HAP-1 (cell line): Measurements from ENCODE around the gene DST.
A peak's percentile ranks its signal among the peaks of the same experiment; 100 is the strongest.

Experiments
- DNase-seq, 2 experiments: peaks; one replicate each; pipeline ENCODE4 v3.0.0-alpha.2; 2016 to 2020; ENCODE audit warnings: low spot score in 2 of 2
- H3K27me3 ChIP-seq: fragments of 250-450 bp; sonication (Bioruptor Pico); 2 replicates; pipeline ENCODE4 v1.5.1; 2020; ENCODE audit warnings: low read depth, mild to moderate bottlenecking, moderate library complexity
- H3K36me3 ChIP-seq: fragments of 250-450 bp; sonication (Bioruptor Pico); replicated peaks from 2 replicates; pipeline ENCODE4 v1.5.1; 2020; ENCODE audit warnings: mild to moderate bottlenecking
- H3K4me1 ChIP-seq: fragments of 250-450 bp; sonication (Bioruptor Pico); 2 replicates; pipeline ENCODE4 v1.5.1; 2020; ENCODE audit warnings: mild to moderate bottlenecking
- H3K4me3 ChIP-seq: fragments of 250-450 bp; sonication (Bioruptor Pico); 2 replicates; pipeline ENCODE4 v1.5.1; 2020; ENCODE audit warnings: mild to moderate bottlenecking, moderate library complexity
- H3K9me3 ChIP-seq: fragments of 250-450 bp; sonication (Bioruptor Pico); 2 replicates; pipeline ENCODE4 v1.5.1; 2020; ENCODE audit warnings: mild to moderate bottlenecking, moderate library complexity
- in situ Hi-C: fragments of 300-500 bp; cut with MboI; formaldehyde crosslinking; loops from 3 replicates; pipeline ENCODE4 v1.14.3; 2020; ENCODE audit warnings: low sequenced_read_pairs, inconsistent platforms, mixed read lengths

Gene DST

DNA sequence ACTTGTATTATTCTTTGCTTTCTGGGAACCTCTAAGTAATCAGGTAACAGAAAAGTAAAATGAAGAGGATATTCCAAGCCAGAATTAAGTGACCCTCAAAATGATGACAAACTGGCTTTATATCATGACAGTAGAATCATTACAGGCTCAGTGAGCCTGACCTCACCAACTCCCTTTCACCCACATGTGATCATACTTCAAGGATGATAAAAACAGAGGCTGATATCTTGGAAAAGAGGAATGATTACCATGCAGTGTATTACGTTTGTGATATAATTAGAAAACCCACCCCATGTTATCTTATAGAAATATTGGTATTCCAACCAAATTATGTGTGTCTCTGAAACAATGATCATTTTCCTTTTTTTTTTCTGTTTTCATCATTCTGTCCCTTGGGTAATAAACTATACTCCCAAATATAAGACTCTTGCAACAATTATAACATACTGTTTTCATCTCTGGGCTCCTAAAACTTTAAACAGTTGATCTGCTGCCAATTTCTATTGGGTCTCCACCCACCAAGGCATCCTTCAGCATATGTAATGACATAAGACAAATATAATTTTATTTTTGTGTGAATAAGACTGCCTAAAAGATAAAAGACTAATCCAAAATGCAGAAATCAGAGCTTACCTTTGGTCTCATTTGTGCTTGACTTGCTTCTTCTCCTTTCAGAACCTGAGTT, 115.7 kb downstream of the DST start:
- no peak for DNase-seq
- in situ Hi-C loops = no loop called here
- Histone ChIP-seq H3K9me3 (no peaks in the 10 kb centered on the region), H3K27me3 (no peaks in the 10 kb centered on the region), H3K36me3 (peaks cover 42% of the 10 kb centered on the region), H3K4me3 (no peak overlapping the region), H3K4me1 (peaks cover 52% of the 10 kb centered on the region)

DNA sequence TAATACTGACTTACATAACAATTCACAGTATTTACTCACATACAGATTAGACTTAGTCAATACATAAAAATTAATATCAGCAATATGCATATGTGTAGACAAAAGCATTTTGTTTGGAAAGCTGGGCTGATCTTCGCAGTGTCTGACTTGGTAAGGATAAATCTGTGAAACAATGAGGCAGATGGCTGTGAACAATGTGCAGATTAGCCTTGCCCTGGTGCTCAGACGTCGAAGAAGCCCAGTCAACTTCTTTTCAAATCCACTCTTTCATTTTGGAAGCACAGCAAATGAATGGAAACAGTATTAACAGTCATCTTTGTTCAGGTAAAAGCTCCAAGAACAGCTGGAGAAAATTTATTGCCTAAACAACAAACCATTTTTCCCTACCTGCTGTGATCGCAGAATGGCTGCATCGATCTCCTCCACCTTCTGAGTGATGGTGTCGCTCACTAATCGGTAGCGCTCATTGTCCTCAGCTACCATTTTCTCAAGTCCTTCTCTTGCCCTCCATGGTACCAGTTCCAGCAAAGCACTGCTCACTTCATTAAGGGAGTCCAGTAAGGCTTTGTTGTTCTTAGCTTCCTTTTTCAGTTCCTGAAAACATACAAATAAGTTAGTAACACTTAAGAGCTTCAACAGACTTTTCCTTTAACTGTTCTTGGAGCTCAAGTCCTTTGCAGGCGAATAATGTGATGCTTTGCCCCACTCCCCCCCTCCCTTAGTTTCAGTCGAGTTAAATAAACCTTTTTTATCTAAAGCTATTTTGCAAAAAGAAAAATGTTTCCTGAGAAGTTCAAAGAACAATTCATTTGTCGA, 116.5 kb downstream of the DST start:
- Histone ChIP-seq H3K36me3 (peaks cover 34% of the 10 kb centered on the region), H3K4me3 (no peak overlapping the region), H3K4me1 (peaks cover 58% of the 10 kb centered on the region), H3K27me3 (no peaks in the 10 kb centered on the region), H3K9me3 (no peaks in the 10 kb centered on the region)
- in situ Hi-C loops = no loop called here
- peak; percentile 84 to 100 for DNase-seq

DNA sequence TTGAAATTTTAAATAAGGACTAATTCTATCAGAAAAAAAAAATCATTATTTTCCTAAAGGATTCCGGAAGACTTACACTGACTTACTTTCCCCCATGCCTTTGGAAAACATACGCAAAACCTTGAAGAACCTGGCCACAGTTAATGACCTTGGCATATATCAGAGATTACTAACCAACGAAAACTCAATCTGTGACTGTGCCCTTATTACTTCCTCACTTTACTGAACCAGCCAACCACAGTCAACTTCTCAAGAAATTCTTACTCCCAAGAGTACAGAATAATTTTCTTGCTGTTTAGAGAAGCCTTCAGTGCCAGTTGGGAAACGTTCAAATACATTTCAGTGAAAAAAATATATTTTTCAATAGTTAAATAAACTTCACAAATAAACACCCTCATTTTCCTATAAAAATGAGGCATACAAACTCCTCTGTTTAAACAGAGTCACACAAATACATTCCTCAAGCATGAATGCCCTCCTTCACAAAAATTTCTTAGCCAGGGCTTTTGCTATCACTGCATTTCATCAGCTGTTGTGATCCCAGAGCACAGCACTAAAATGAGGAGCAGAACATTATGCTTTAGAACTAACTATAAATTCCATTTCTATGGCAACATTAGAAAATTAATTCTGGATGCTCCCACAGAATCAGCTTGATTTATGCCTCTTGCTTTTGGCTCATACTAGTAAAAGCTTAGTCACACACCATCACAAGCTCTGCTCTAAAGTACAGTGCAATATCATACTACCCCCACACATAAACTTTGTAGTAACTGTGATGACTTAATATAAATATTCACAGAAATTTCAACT, 117.6 kb downstream of the DST start:
- Histone ChIP-seq H3K4me1 (peaks cover 58% of the 10 kb centered on the region), H3K4me3 (no peak overlapping the region), H3K27me3 (no peaks in the 10 kb centered on the region), H3K36me3 (peaks cover 31% of the 10 kb centered on the region), H3K9me3 (no peaks in the 10 kb centered on the region)
- in situ Hi-C loops = no loop called here
- peak in 1 of 2 experiments; percentile 41 for DNase-seq

DNA sequence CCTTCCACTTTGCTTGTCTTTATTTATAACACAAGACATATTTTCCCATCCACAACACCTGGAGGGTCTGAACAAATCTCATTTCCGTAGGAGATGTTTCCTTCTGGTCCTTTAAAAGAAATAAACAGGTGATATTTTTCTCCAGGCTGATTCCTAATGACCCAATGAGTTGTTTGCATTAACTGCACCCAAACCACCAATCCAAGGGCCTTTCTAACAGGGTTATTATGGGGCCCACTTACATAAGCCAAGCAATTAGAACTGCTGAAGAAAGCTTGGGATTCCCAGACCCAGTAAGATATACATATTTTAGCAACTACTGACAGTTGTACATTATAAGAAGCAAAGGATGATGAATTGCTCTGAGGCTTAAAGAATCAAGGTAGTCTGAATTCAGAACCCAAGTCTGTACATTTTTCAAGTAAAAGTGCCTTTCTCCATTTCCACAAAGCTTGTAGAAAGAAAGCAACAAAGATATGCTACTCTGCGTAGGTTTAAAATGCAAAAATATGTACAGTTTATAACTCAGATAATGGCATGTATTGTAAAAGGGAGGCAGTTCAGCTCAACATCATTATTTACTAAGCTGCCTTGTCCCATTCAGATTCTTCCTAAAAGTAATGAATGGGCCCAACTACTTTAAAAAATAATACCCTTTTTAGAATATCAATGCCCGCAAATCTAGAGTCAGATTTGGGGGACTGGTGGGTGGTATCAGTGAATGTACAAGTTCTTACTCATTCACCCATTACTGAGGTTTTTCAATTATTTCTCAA, 120.0 kb downstream of the DST start:
- peaks cover 11% of the 10 kb centered on the region for H3K36me3 ChIP-seq
- in situ Hi-C loops = no loop called here
- H3K4me3 ChIP-seq = no peak overlapping the region
- no peaks in the 10 kb centered on the region for H3K27me3 ChIP-seq
- no peaks in the 10 kb centered on the region for H3K9me3 ChIP-seq
- DNase-seq = peak; percentile 29 to 92
- H3K4me1 ChIP-seq = peaks cover 55% of the 10 kb centered on the region

DNA sequence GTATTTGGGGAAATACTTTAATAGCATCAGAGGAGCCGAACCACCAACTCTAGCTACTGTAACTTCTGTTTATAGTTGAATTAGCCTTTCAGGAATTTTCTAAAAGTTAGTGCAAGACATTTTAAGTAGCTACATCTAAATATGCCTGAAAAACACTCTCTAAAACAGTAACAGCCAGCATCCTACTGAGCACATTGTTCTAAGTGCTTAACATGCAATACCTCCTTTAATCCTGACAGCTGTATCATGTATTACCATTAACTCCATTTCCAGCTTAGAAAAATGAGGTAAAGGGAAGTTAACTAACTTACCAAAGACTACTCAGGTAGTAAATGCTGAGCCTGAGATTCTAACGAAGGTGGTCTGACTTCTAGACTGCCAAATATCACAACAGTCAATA, 120.7 kb downstream of the DST start:
- H3K4me1 ChIP-seq = peaks cover 51% of the 10 kb centered on the region
- no peak for DNase-seq

DNA sequence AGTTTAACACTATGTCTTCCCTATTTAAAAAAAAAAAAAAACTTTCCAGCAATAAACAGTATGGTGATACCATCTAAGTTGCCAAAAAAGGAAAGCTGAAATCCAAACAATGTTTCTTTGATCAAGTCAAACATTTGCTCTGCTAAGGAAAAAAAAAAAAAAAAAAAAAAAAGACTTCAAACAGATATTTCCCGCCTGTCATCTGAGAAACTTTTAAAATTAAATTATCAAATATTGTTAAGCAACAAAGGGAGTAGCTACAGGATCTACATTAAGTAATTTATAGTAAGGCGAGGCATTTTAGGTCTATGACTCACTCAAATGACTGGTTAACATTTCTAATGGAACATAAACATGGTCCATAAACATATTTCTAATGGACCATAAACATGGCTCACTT, 121.2 kb downstream of the DST start:
- H3K9me3 ChIP-seq = no peaks in the 10 kb centered on the region
- DNase-seq = no peak
- H3K36me3 ChIP-seq = 0 out of 2 replicates have a peak, but pooled peaks cover 7% of the 10 kb centered on the region
- H3K4me3 ChIP-seq = no peak overlapping the region
- peaks cover 45% of the 10 kb centered on the region for H3K4me1 ChIP-seq
- in situ Hi-C loops = no loop called here
- H3K27me3 ChIP-seq = no peaks in the 10 kb centered on the region

More for the DNA sequence above, 120.7 kb downstream of the DST start:
- Histone ChIP-seq H3K36me3 (peaks cover 7% of the 10 kb centered on the region), H3K9me3 (no peaks in the 10 kb centered on the region), H3K4me3 (no peak overlapping the region), H3K27me3 (no peaks in the 10 kb centered on the region)
- in situ Hi-C loops = no loop called here

DNA sequence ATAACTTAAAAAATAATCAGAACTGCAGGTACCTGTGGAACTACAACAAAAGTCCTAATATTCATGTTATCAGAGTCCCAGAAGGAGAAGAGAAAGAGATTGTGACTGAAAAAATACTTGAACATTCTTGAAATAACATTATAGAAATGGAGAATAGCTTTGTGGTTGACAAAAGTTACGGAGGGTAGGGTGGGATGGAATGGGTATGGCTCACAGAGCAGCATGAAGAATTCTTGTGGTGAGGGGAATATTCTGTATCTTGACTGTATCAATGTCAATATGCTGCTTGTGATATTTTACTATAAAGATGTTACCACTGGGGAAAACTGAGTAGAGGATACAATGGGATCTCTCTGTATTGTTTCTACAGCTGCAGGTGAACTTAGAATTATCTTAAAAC, 122.5 kb downstream of the DST start:
- in situ Hi-C loops = no loop called here
- Histone ChIP-seq H3K9me3 (no peaks in the 10 kb centered on the region), H3K4me1 (peaks cover 38% of the 10 kb centered on the region), H3K27me3 (no peaks in the 10 kb centered on the region), H3K4me3 (no peak overlapping the region), H3K36me3 (peaks cover 13% of the 10 kb centered on the region)
- DNase-seq = no peak

DNA sequence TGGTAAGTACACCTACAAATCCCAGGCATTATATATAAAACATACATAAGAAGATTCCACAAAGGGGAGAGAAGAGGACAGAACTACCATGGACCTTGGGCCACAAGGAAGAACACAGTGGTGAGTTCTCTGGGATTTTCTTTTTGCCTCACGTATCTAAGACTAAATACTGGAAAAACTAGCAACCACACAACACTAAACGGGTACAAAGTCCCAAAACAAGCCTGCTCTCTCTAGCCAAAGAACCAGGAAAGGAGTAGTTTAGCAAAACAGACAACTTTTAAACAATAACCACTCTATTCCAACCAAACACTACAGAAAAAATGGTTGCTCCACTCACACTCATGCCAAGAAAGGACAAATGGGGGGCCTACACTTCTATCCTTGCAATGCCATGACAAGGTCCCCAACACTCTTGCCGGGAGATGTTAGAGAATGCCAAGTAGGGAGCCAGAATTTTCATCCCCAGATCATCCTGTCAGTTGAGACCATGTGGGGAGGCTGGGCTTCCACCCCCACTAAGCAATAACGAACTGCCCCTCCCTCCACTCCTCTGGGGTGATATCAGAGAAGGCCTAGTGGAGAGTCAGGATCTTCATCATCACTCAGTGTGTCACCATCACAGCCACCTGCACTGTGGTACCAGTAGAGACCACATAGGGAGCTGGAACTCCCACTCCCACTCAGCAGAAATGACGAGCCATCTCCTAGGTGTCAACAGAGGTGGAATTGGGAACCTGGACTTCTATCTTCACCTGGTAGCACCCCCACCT, 123.5 kb downstream of the DST start:
- Histone ChIP-seq H3K4me3 (no peak overlapping the region), H3K36me3 (peaks cover 20% of the 10 kb centered on the region), H3K27me3 (no peaks in the 10 kb centered on the region), H3K4me1 (peaks cover 27% of the 10 kb centered on the region), H3K9me3 (no peaks in the 10 kb centered on the region)
- DNase-seq = no peak
- in situ Hi-C loops = no loop called here

DNA sequence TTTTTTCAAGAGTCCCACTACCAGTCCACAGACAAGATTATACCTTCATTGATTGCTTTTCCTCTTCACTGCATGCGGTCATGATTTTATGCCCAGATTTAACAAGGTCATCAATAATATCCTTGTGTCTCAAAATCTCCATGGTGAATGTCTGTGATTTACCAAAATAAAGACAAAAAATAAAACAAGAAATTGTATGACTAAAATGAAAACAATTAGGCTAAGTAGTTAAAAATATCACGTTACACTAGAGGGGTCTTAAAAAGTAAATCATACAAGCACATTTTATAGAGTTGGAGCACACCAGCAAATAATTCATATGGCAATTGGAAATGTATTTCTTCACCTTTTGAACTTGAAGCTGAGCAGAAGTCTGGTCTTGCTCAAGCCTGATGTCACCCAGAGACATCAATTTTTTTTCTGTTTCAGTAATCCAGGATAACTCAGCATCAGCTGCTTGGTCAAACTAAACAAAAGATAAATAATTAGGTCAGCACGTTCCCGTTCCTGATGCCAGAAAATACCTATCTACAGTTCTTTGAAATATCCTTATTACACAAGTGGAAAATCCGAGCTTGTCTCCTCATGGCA, 125.4 kb downstream of the DST start:
- DNase-seq = no peak
- H3K27me3 ChIP-seq = no peaks in the 10 kb centered on the region
- in situ Hi-C loops = no loop called here
- no peak overlapping the region for H3K4me3 ChIP-seq
- H3K4me1 ChIP-seq = peaks cover 8% of the 10 kb centered on the region
- peaks cover 23% of the 10 kb centered on the region for H3K36me3 ChIP-seq
- H3K9me3 ChIP-seq = no peaks in the 10 kb centered on the region

DNA sequence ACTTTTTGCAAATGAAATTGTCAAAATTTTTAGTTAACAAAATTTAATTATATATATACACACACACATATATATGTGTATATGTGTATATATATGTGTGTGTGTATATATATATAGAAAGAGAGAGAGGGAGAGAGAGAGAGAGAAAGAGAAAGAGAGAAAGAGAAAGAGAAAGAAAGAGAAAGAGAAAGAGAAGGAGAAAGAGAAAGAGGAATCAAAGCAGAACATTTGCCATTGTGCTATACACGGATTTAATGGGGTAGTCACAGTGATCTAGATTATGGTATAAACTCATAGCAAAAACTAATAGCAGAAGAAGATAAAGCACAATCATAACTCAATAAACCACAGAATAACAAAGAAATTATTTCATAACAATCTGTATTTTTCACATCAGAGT, 126.7 kb downstream of the DST start:
- in situ Hi-C loops = no loop called here
- Histone ChIP-seq H3K4me3 (no peak overlapping the region), H3K9me3 (no peaks in the 10 kb centered on the region), H3K27me3 (no peaks in the 10 kb centered on the region), H3K36me3 (peaks cover 29% of the 10 kb centered on the region), H3K4me1 (no peaks in the 10 kb centered on the region; the same call in 1 of the 2 replicates)
- DNase-seq = no peak

DNA sequence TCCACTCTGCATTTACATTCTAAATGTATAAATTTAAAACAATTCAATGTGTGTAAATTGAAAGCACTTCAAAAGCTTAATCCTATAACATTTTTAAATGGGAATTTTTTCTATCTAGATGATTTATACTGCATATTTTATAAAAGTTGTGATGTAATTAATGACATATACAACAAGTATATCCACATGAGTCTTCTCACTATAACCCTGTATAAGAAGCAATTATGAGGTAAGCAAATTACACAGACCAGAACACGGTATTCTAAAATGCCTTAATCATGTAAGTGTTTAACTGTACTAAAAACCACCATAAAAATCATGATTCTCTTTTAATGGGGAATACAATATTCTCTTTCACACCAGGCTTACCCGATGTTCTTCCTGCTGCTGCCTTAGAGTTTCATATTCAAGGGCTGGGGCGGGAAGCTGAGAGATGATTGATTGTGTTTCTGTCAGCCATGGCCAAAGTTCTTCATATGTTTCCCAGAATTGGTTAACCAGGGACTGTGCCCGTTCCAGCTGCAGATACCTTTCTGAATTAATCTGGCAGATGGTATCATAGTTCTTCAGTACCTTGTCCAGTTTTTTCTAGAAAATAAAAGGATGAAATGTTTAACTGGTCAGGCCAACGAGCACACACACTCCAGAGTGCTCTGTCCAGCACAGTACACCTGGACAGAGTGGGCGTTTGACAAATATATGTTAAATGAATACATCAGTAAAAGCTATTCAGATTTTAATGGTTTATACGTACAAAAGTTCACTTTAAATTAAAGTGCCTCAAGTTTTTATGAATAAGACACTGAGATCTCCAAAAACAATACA, 127.4 kb downstream of the DST start:
- in situ Hi-C loops = no loop called here

DNA sequence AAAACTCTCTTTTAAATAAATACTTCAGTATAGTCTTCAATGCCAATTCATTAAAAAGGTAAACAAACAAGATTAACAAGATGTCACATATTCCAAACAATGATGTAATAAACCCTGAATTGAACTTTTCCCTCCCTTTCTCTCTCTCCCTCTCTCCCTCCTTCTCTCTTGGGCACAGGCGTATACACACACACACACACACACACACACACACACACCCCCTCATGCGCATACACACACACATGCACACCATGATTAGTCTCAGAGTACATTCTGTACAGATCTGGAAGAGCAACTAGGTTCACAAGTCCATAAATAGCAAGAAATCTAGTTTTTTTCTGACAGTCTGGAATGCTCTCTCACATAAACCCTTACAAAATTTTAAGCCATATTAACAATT, 128.3 kb downstream of the DST start:
- H3K27me3 ChIP-seq = no peaks in the 10 kb centered on the region
- no peak overlapping the region for H3K4me3 ChIP-seq
- H3K4me1 ChIP-seq = no peaks in the 10 kb centered on the region; the same call in 1 of the 2 replicates
- in situ Hi-C loops = no loop called here
- H3K36me3 ChIP-seq = peaks cover 36% of the 10 kb centered on the region
- H3K9me3 ChIP-seq = no peaks in the 10 kb centered on the region
- DNase-seq = no peak

More for the DNA sequence above, 127.4 kb downstream of the DST start:
- H3K27me3 ChIP-seq = no peaks in the 10 kb centered on the region
- H3K4me3 ChIP-seq = no peak overlapping the region
- H3K9me3 ChIP-seq = no peaks in the 10 kb centered on the region
- H3K36me3 ChIP-seq = peaks cover 31% of the 10 kb centered on the region
- H3K4me1 ChIP-seq = no peaks in the 10 kb centered on the region; the same call in 1 of the 2 replicates
- no peak for DNase-seq
